HG02885 (cell line): ENCODE results near the gene FAM32A.
"Not testable (repeated sequence)": the region's sequence is repeated elsewhere in the genome, so short reads cannot be mapped to it uniquely, and the experiment has no call there.

ENCODE experiments used
- ATAC-seq: cut with Tn5 transposase; IDR thresholded peaks from one replicate; pipeline ENCODE4 v1.9.1; 2021; ENCODE audit warnings: mild to moderate bottlenecking; ENCODE audit not compliant: unreplicated experiment, poor library complexity

Gene FAM32A

DNA sequence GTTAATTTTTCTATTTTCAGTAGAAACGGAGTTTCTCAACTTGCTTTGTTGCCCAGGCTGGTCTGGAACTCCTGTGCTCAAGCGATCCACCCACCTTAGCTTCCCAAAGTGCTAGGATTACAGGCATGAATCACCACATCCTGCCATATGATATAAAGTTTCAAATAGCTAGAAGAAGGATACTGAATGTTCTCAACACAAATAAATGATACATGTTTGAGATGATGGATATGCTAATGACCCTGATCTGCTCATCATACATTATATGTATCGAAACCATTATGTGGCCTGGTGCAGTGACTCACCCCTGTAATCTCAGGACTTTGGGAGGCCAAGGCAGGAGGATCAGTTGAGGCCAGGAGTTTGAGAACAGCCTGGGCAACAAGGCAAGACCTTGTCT is 23.4 kb upstream of the FAM32A start:
- no peak for ATAC-seq

- ATAC-seq, result no peak
Observed at GRCh38 chr19:16164222-16164890, 20.9 kb upstream of the FAM32A start.

DNA sequence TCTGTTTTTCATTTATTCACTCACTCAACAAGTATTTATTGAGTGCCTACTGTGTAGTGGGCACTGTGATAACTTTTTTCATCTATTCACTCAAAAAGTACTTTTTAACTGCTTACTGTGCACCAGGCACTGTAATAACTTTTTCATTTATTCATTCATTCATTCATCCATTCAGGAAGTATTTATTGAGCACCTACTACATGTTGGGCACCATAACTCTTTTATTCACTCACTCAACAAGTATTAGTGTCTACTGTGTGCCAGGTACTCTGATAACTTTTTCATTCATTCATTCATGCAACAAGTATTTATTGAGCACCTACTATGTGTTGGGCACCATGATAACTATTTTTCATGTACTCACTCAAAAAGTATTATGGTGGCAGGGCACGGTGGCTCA is 18.8 kb upstream of the FAM32A start:
- no peak for ATAC-seq

GRCh38 chr19:16167055-16167454 is 18.2 kb upstream of the FAM32A start:
- no peak for ATAC-seq

DNA sequence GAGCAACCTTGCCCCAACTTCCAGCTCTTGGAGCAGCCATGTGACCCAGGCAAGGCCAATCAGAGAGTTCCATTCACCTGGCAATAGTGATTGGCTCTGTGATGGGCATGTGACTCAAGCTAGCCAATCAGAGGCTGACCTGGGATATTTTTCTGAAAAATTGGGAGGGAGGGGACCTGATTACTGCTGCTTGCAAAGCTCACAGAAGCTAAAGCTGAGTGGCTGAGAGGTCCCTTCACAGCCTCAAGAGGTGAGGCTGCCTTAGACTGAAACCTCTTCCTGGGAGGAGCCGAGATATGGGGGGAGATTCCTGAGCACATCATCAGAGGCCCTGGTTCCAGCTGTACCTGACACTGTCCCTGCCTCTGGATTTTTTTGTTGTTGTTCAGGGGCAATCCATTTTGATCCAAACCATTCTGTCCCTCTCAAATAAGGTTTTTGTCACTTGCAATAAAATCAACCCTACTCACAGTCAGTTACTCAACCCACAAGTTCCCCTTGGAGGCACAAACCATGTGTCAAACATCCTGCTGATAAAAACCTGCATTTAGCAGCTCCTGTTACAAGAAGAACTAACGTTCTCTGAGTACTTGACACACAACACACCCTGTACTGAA is 16.6 kb upstream of the FAM32A start:
- ATAC-seq, result no peak

DNA sequence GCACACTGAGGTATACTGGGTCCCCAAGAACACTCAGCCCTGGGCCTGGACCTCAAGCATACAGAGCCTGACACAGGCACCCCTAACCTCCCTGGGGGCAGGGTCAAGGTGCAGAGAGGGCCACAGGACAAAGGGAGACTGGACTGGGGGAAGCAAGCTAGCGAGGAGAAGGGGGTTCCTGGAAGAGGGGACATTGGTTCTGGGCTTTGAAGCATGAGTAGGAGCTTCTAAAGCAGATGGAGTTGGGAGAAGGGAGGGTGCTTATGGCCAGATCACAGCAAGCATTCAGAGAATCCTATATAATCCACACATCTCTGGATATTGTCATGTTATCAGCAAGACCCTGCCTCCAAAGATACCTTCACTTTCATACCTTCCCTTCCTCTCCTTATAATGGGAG is 15.1 kb upstream of the FAM32A start:
- no peak for ATAC-seq

GRCh38 chr19:16175954-16176353 is 9.3 kb upstream of the FAM32A start:
- no peak for ATAC-seq

DNA sequence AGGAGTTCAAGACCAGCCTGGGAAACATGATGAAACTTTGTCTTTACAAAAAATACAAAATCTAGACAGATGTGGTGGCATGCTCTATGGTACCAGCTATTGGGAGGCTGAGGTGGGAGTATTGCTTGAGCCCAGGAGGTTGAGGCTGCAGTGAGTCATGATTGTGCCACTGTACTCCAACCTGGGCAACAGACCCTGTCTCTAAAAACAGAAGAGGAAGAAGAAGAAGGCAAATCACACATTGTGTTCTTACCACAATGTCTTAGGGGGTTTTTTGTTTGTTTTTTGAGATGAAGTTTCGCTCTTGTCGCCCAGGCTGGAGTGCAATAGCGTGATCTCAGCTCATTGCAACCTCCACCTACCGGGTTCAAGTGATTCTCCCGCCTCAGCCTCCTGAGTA is 6.3 kb upstream of the FAM32A start:
- not testable (repeated sequence) for ATAC-seq

DNA sequence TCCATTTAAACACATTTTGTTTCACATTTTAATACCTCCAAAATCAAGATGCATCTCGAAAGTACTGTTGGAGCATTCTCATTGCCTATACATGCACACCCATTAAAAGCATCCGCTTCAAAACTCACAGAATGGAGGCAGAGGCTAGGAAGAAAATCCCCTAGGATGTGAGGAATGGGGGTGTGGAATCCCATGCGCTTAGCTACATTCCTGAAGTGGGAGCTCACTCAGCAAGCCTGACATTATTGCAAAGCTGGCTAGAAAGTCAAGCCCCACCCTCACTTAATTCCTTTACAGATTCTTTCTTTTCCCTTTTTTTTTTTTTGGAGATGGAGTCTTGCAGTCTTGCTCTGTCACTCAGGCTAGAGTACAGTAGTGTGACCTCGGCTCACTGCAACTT is 4.6 kb upstream of the FAM32A start:
- no peak for ATAC-seq

DNA sequence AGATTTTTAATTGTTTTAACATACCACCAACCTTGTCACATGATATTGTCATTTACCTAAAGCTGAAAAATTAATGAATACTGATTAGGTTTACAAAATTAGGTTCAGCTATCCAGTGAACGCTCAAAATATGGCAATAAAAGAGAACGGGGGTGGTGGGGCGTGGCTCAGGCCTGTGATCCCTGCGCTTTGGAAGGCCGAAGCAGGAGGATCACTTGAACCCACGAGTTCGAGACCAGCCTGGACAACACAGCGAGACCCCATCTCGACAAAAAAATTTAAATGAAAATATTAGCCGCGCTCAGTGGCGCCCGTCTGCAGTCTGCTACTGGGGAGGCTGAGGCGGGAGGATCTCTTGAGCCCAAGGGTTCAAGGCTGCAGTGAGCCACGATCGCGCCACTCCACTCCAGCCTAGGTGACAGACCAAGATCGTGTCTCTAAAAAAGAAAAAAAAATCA is 516 bp upstream of the FAM32A start:
- no peak for ATAC-seq

- no peak for ATAC-seq
Observed at GRCh38 chr19:16185768-16186123, 536 bp downstream of the FAM32A start.

DNA sequence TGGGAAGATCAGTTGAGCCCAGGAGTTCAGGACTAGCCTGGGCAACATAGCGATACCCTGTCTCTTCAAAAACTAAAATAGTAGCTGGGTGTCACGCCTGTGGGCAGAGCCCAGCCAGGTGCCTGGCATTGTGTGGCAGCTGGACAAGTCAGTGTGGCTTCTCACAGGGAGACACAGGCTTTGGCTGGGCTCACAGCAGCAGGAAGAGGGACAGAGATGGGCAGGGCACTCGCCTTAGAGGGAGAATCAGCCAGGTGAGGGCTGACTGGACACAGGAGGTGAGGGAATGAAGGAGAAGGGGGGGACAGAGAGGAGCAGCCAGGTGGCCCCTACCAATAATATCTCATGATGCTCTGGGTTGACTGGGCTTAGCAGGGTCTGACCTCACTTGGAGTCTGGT is 3.3 kb downstream of the FAM32A start:
- no peak for ATAC-seq

- ATAC-seq, result no peak
Observed at GRCh38 chr19:16190198-16190597, 5.0 kb downstream of the FAM32A start.

DNA sequence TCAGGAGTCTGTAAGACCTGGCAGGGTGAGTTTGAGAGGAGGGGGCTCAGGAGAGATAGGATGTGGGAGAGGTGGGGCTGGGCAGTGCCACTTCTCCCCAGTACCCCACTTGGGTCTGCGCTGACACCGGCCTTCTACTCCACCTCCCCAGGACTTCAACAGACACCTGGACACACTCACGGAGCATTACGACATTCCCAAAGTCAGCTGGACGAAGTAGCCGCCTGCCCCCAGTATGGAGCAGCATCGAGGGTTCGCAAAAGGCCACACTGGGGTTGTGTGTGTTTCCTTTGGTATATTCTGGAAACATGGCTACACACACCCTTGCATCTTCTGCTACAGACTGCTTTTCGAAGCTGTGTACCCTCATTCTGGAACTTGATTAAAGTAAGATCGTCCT is 5.5 kb downstream of the FAM32A start:
- ATAC-seq, result no peak

GRCh38 chr19:16191216-16191908 is 6.2 kb downstream of the FAM32A start:
- no peak for ATAC-seq

DNA sequence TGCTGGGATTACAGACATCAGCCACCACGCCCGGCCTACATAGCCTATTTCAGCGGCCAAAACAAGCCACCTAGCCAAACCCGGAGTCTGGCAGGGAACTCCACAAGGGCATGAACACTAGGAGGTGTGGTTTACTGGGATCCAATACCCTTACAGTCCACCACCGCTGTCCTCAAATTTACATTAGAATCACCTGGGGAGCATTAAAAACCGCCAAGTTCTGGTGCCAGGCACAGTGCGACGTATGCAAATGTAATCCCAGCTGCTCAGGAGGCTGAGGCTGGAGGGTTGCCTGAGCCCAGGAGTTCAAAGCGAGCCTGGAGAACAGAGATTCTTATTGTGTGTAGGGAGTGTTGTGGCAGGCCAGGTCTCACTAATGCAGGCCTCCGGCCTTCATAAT is 8.3 kb downstream of the FAM32A start:
- ATAC-seq, result no peak

DNA sequence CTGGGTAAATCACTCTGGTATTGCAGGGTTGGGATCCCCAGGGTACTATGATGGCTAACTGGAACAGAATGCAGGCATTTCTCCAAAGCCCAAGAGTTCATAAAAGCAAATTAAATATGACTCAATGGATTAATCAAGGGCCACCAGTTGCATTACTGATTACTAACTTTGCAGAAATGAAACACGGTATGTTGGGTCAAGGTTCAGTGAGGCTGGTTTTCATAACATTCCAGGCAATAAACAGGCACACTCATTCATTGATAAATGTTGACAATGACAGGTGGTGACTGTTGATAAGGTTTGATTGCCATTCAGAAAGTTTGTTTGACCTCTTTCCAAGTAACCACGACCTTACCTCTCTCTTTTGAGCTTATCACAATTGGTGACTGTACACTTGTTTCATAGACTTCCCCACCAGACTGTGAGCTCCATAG is 12.0 kb downstream of the FAM32A start:
- no peak for ATAC-seq

- peak; percentile 85 for ATAC-seq
Observed at GRCh38 chr19:16197622-16198369, 12.6 kb downstream of the FAM32A start, which contains the start of gene AP1M1. Gene AP1M1, plus strand, starts transcription at chr19:16197911. Its CDS starts 116 bp downstream, at chr19:16198027.

DNA sequence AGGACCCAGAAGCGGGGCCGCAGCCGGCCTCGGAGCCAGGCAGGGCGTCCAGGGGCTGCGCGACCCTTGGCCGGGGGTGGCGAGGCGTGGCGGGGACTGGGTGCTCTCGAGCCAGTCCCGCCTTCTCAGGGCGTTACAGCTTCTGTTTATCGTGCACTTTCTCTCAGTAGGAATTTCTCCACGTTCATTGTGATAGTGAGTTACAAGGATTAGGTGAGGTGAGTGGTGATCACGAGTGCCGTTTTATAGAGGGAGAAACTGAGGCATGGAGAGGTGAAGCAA is 13.1 kb downstream of the FAM32A start:
- ATAC-seq, result no peak

- ATAC-seq, result no peak
Observed at GRCh38 chr19:16199275-16199932, 14.2 kb downstream of the FAM32A start.
